Neural cell (in vitro differentiated cells): ENCODE data around the gene SLC35A5. TPM values are rescaled to one million over a fixed set of nuclear protein-coding genes. Genes with fewer than 3 reads are reported as not detected.

Experiments used
- H2AFZ ChIP-seq: fragments of 200-600, 300-800 bp; sonication (generic), shearing (Covaris generic); 2 replicates; pipeline ENCODE4 v1.6.0; 2014; ENCODE audit warnings: low read depth, mild to moderate bottlenecking, antibody characterized with exemption, low read length, moderate library complexity
- H3F3A ChIP-seq: fragments of 200-600 bp; shearing (Covaris generic); 2 replicates; pipeline ENCODE4 v1.6.1; 2016; ENCODE audit warnings: mild to moderate bottlenecking, moderate library complexity, mixed read lengths, antibody characterized with exemption, low read length; ENCODE audit not compliant: insufficient read depth, poor library complexity, severe bottlenecking
- H3K27ac ChIP-seq: fragments of 200-600, 300-800 bp; sonication (generic), shearing (Covaris generic); 2 replicates; pipeline ENCODE4 v1.5.1; 2014; ENCODE audit warnings: mild to moderate bottlenecking, low read length, moderate library complexity
- H3K27me3 ChIP-seq: fragments of 300-800, 200-600 bp; sonication (generic), shearing (Covaris generic); 2 replicates; pipeline ENCODE4 v1.6.0; 2014; ENCODE audit warnings: mild to moderate bottlenecking, low read depth, low read length, moderate library complexity; ENCODE audit not compliant: insufficient read depth
- H3K36me3 ChIP-seq: fragments of 300-800, 200-600 bp; sonication (generic), shearing (Covaris generic); 2 replicates; pipeline ENCODE4 v1.5.1; 2014; ENCODE audit warnings: mild to moderate bottlenecking, antibody characterized with exemption, low read length, moderate library complexity; ENCODE audit not compliant: insufficient read depth
- H3K4me2 ChIP-seq: fragments of 300-800, 200-600 bp; sonication (generic), shearing (Covaris generic); 2 replicates; pipeline ENCODE4 v1.6.0; 2014; ENCODE audit warnings: mild to moderate bottlenecking, low read length
- H3K4me3 ChIP-seq: fragments of 300-800, 200-600 bp; sonication (generic), shearing (Covaris generic); 2 replicates; pipeline ENCODE4 v1.5.1; 2014; ENCODE audit warnings: mild to moderate bottlenecking, low read length, moderate library complexity
- H3K79me2 ChIP-seq: fragments of 200-600 bp; shearing (Covaris generic); replicated peaks from 2 replicates; pipeline ENCODE4 v1.6.0; 2014; ENCODE audit warnings: mild to moderate bottlenecking, low read length, moderate library complexity; ENCODE audit not compliant: insufficient read depth
- H3K9ac ChIP-seq: fragments of 300-800, 200-600 bp; sonication (generic), shearing (Covaris generic); 2 replicates; pipeline ENCODE4 v1.6.1; 2016; ENCODE audit warnings: mild to moderate bottlenecking, low read length, mixed read lengths
- H3K9me2 ChIP-seq: fragments of 200-600 bp; shearing (Covaris generic); 2 replicates; pipeline ENCODE4 v1.6.1; 2016; ENCODE audit warnings: mild to moderate bottlenecking, low read length, mixed read lengths; ENCODE audit not compliant: insufficient read depth
- H3K9me3 ChIP-seq: fragments of 200-600, 300-800 bp; sonication (generic), shearing (Covaris generic); 2 replicates; pipeline ENCODE4 v1.6.1; 2016; ENCODE audit warnings: mild to moderate bottlenecking, mixed run types, low read length, moderate library complexity, mixed read lengths
- H4K20me1 ChIP-seq: fragments of 200-600 bp; shearing (Covaris generic); 2 replicates; pipeline ENCODE4 v1.6.1; 2016; ENCODE audit warnings: mild to moderate bottlenecking, mixed run types; ENCODE audit not compliant: insufficient read depth
- EP300 ChIP-seq: fragments of 450-650 bp; conservative IDR thresholded peaks from 2 replicates; pipeline ENCODE4 v1.6.1; 2014; ENCODE audit warnings: antibody characterized with exemption, mild to moderate bottlenecking, moderate library complexity; ENCODE audit not compliant: poor library complexity, severe bottlenecking
- EZH2 ChIP-seq: fragments of 200-600, 300-800 bp; shearing (Covaris generic), sonication (generic); IDR thresholded peaks from 2 replicates; pipeline ENCODE4 v1.6.1; 2014; ENCODE audit warnings: antibody characterized with exemption, low read length, borderline replicate concordance, mild to moderate bottlenecking; ENCODE audit not compliant: insufficient read depth, poor library complexity, severe bottlenecking
- MXI1 ChIP-seq: fragments of 450-650 bp; conservative IDR thresholded peaks from 2 replicates; pipeline ENCODE4 v1.6.1; 2014; ENCODE audit warnings: antibody characterized with exemption, mild to moderate bottlenecking; ENCODE audit not compliant: poor library complexity, severe bottlenecking
- POLR2AphosphoS5 ChIP-seq: IDR thresholded peaks from 2 replicates; pipeline ENCODE4 v1.6.1; 2012
- RAD21 ChIP-seq: fragments of 450-650 bp; conservative IDR thresholded peaks from 2 replicates; pipeline ENCODE4 v1.6.1; 2014; ENCODE audit warnings: antibody characterized with exemption, mild to moderate bottlenecking, moderate library complexity
- SMC3 ChIP-seq: fragments of 450-650 bp; conservative IDR thresholded peaks from 2 replicates; pipeline ENCODE4 v1.6.1; 2014; ENCODE audit warnings: antibody characterized with exemption, mild to moderate bottlenecking, moderate library complexity; ENCODE audit not compliant: poor library complexity
- TAF1 ChIP-seq: IDR thresholded peaks from 2 replicates; pipeline ENCODE4 v1.6.1; 2012; ENCODE audit warnings: low read depth
- polyA plus RNA-seq: library from polyadenylated mRNA; depleted of rRNA; stranded (reverse); fragments of >200 nt; gene quantifications from 2 replicates; pipeline ENCODE4 v1.2.3, GENCODE V29; 2014
- TF ChIP-seq, protein P1 (sequence below): IDR thresholded peaks from 2 replicates; pipeline ENCODE4 v1.6.1; 2012; ENCODE audit warnings: borderline replicate concordance
- TF ChIP-seq, protein P2 (sequence below): fragments of 450-650 bp; IDR thresholded peaks from 2 replicates; pipeline ENCODE4 v1.5.1; 2014; ENCODE audit warnings: antibody characterized with exemption, mild to moderate bottlenecking, moderate library complexity; ENCODE audit not compliant: poor library complexity, severe bottlenecking

The SLC35A5 gene
- polyA plus RNA-seq, 1 donor from 2014 or later: 100 TPM

DNA sequence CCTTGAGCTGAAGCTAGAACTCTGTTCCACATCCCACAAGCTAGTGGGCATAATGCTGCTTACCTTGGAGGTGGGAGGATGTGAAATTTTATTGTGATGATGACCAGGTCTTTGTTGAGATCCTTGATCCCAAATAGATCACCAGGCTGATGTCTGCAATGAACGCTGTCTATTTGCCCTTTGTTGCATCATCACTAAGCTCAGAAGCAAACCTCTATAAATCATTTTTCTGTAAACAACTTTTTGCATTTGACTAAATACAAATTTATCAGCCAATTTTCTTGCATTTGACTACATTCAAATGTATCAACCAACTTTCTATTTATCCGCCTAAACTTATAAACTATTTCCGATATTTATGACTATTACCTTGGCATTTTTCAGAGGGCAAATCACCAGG lies 69.4 kb downstream of the SLC35A5 start:
- Histone ChIP-seq H2AFZ (no peak overlapping the region), H3K9me3 (no peaks in the 10 kb centered on the region), H3K9ac (no peak overlapping the region), H3K27ac (no peak overlapping the region), H3F3A (no peaks in the 10 kb centered on the region), H3K27me3 (no peaks in the 10 kb centered on the region), H3K36me3 (no peaks in the 10 kb centered on the region), H3K79me2 (no peaks in the 10 kb centered on the region), H3K4me2 (no peak overlapping the region), H3K9me2 (no peaks in the 10 kb centered on the region), H3K4me3 (no peak overlapping the region), H4K20me1 (no peaks in the 10 kb centered on the region)
- TF ChIP-seq MXI1 (no peak), SMC3 (no peak), POLR2AphosphoS5 (no peak)
- TF ChIP-seq, protein P1, sequence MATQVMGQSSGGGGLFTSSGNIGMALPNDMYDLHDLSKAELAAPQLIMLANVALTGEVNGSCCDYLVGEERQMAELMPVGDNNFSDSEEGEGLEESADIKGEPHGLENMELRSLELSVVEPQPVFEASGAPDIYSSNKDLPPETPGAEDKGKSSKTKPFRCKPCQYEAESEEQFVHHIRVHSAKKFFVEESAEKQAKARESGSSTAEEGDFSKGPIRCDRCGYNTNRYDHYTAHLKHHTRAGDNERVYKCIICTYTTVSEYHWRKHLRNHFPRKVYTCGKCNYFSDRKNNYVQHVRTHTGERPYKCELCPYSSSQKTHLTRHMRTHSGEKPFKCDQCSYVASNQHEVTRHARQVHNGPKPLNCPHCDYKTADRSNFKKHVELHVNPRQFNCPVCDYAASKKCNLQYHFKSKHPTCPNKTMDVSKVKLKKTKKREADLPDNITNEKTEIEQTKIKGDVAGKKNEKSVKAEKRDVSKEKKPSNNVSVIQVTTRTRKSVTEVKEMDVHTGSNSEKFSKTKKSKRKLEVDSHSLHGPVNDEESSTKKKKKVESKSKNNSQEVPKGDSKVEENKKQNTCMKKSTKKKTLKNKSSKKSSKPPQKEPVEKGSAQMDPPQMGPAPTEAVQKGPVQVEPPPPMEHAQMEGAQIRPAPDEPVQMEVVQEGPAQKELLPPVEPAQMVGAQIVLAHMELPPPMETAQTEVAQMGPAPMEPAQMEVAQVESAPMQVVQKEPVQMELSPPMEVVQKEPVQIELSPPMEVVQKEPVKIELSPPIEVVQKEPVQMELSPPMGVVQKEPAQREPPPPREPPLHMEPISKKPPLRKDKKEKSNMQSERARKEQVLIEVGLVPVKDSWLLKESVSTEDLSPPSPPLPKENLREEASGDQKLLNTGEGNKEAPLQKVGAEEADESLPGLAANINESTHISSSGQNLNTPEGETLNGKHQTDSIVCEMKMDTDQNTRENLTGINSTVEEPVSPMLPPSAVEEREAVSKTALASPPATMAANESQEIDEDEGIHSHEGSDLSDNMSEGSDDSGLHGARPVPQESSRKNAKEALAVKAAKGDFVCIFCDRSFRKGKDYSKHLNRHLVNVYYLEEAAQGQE: no peak

DNA sequence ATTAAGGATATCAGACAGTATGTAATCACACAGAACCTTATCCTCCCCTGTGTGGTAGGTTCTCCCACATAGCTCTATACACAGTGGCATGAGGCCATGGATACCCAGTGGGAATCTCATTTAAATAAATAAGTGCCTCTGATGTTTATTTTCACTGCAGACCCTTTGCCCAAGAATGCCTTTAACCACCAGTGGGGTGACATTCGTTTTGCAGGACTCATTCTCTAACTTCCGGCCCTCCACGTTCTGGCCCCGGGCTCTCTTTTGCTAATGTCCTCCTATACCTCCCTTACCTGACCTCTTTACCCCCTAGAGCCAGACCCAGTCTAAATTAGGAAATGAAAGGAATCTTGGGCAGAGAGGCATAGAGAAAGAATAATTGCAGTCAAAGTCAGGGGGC lies 70.8 kb downstream of the SLC35A5 start:
- H3K4me2 ChIP-seq: no peak overlapping the region
- H3F3A ChIP-seq: no peaks in the 10 kb centered on the region
- no peaks in the 10 kb centered on the region for H3K36me3 ChIP-seq
- no peak overlapping the region for H3K9ac ChIP-seq
- H3K9me3 ChIP-seq: no peaks in the 10 kb centered on the region
- H4K20me1 ChIP-seq: no peaks in the 10 kb centered on the region
- TF ChIP-seq SMC3: no peak
- TF ChIP-seq MXI1: no peak
- TF ChIP-seq RAD21: no peak
- TF ChIP-seq, protein P2, sequence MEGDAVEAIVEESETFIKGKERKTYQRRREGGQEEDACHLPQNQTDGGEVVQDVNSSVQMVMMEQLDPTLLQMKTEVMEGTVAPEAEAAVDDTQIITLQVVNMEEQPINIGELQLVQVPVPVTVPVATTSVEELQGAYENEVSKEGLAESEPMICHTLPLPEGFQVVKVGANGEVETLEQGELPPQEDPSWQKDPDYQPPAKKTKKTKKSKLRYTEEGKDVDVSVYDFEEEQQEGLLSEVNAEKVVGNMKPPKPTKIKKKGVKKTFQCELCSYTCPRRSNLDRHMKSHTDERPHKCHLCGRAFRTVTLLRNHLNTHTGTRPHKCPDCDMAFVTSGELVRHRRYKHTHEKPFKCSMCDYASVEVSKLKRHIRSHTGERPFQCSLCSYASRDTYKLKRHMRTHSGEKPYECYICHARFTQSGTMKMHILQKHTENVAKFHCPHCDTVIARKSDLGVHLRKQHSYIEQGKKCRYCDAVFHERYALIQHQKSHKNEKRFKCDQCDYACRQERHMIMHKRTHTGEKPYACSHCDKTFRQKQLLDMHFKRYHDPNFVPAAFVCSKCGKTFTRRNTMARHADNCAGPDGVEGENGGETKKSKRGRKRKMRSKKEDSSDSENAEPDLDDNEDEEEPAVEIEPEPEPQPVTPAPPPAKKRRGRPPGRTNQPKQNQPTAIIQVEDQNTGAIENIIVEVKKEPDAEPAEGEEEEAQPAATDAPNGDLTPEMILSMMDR: no peak
- TF ChIP-seq, protein P1: no peak
- no peak for TF ChIP-seq TAF1
- no peak for TF ChIP-seq EZH2
- no peak for TF ChIP-seq POLR2AphosphoS5
- no peak for TF ChIP-seq EP300
- no peaks in the 10 kb centered on the region for H3K9me2 ChIP-seq
- H3K79me2 ChIP-seq: no peaks in the 10 kb centered on the region
- no peak overlapping the region for H3K4me3 ChIP-seq
- no peak overlapping the region for H3K27ac ChIP-seq
- no peaks in the 10 kb centered on the region for H3K27me3 ChIP-seq
- H2AFZ ChIP-seq: no peak overlapping the region
